Stimulated activated CD8-positive, alpha-beta memory T cell treated with anti-CD3 and anti-CD28 coated beads, Interleukin-7, amount 100 ng/mL, for 48 hours (primary cell): ENCODE results near the gene ZNF519.
"Not testable (repeated sequence)": the region's sequence is repeated elsewhere in the genome, so short reads cannot be mapped to it uniquely, and the experiment has no call there.

Source experiments
- DNase-seq, 2 donors: peaks; one replicate each; pipeline ENCODE4 v3.0.0-alpha.2; 2020; ENCODE audit warnings: low read depth in 1 of 2; ENCODE audit errors: extremely low read depth in 1 of 2

The ZNF519 gene

GRCh38 chr18:14147935-14148865 lies 16.0 kb upstream of the ZNF519 start:
- DNase-seq: not testable (repeated sequence)

- DNase-seq: not testable (repeated sequence)
Observed at GRCh38 chr18:14146771-14147170, 14.5 kb upstream of the ZNF519 start.

- DNase-seq: not testable (repeated sequence)
Observed at GRCh38 chr18:14145581-14146338, 13.5 kb upstream of the ZNF519 start.

GRCh38 chr18:14145021-14145420 lies 12.8 kb upstream of the ZNF519 start:
- not testable (repeated sequence) for DNase-seq

GRCh38 chr18:14144628-14144895 lies 12.3 kb upstream of the ZNF519 start:
- DNase-seq: no peak

GRCh38 chr18:14143871-14144627 lies 11.8 kb upstream of the ZNF519 start:
- DNase-seq: not testable (repeated sequence)

GRCh38 chr18:14143396-14143795 lies 11.2 kb upstream of the ZNF519 start:
- DNase-seq: not testable (repeated sequence)

GRCh38 chr18:14142177-14142576 lies 9.9 kb upstream of the ZNF519 start:
- not testable (repeated sequence) for DNase-seq

- not testable (repeated sequence) for DNase-seq
Observed at GRCh38 chr18:14139583-14139982, 7.3 kb upstream of the ZNF519 start.

- DNase-seq: not testable (repeated sequence)
Observed at GRCh38 chr18:14137971-14138370, 5.7 kb upstream of the ZNF519 start.

- not testable (repeated sequence) for DNase-seq
Observed at GRCh38 chr18:14131696-14132270, 452 bp downstream of the ZNF519 start.

- DNase-seq: not testable (repeated sequence)
Observed at GRCh38 chr18:14130804-14131203, 1.4 kb downstream of the ZNF519 start.

- no peak for DNase-seq
Observed at GRCh38 chr18:14124689-14125088, 7.5 kb downstream of the ZNF519 start.

GRCh38 chr18:14122097-14122496 lies 10.1 kb downstream of the ZNF519 start:
- DNase-seq: no peak

- DNase-seq: no peak
Observed at GRCh38 chr18:14120926-14121325, 11.3 kb downstream of the ZNF519 start.

GRCh38 chr18:14117606-14118005 lies 14.6 kb downstream of the ZNF519 start:
- DNase-seq: no peak

- no peak for DNase-seq
Observed at GRCh38 chr18:14106906-14107305, 25.3 kb downstream of the ZNF519 start.

- no peak for DNase-seq
Observed at GRCh38 chr18:14104906-14105748, 27.1 kb downstream of the ZNF519 start.

- DNase-seq: no peak
Observed at GRCh38 chr18:14104201-14104600, 28.0 kb downstream of the ZNF519 start.
